SK-N-MC (cell line): Measurements from ENCODE around the gene MAPT.

ENCODE experiments used
- FOXP2 ChIP-seq: optimal IDR thresholded peaks from 2 replicates; pipeline ENCODE3; 2011; ENCODE audit warnings: mild to moderate bottlenecking, moderate library complexity; ENCODE audit not compliant: insufficient read depth; ENCODE audit errors: extremely low read length, control extremely low read depth
- POLR2AphosphoS5 ChIP-seq: IDR thresholded peaks from 2 replicates; pipeline ENCODE4 v1.6.1; 2012; ENCODE audit warnings: mild to moderate bottlenecking, low read depth, low read length, borderline replicate concordance

GRCh38 chr17:46037722-46038255 is 143.4 kb downstream of the MAPT start:
- no peak for TF ChIP-seq POLR2AphosphoS5
- no peak for TF ChIP-seq FOXP2
